NCI-H1436 (cell line): ENCODE measurements around the gene SLMAP.

ENCODE experiments used
- DNase-seq: peaks from one replicate; lab custom pipeline; 2025; lab: John Stamatoyannopoulos, UW

Gene SLMAP

DNA sequence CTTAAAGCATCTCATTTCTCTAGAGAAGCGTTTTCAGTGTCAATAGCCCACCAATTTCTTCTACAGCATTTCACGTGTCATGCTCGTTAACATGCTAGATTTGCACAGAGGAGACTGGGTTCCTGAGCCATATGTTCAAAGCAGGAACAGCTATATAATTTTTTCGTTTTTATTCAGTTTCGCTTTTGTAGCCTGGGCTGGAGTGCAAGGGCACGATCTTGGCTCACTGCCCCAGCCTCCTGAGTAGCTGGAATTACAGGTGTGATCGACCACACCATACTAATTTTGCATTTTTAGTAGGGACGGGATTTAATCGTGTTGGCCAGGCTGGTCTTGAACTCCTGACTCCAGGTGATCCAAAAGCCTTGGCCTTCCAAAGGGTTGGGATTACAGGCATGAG is 6.6 kb upstream of the SLMAP start:
- DNase-seq: no peak

DNA sequence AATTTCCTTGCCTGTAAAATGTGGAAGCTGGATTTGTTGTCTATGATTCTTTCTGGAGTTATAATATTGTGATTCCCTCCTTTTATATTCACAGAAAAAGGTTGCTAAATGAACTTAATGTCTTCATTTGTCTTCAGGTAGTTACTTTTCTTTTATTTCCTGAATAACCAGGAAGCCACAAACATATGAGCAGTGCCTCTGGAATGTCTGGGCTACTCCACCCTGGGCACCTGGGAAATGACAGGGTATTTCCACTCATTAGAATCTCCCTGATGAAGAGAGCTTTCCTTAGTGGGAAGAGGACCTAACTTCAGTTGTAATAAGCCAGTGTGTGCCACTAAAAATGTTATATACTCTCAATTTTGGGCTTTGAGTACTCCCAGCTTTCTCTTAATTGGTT is 3.8 kb upstream of the SLMAP start:
- no peak for DNase-seq

DNA sequence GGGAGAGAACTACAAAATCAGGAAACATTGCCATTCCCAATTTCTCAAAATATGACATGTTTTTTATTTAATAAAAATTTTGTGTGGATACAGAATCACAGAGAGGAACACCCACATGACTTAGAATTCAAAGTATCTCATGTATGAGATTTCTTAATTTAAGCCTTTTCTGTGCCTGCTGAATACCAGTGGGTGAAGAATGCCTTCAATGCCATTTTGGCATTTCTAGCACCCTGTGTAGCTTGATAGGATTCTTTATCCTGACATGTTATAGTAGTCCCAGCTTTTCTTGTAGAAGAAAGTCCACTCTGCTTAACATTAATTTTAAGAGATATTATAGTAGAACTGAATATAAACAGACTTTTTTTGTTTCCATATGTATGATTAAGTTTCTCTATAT is 3.1 kb upstream of the SLMAP start:
- DNase-seq: no peak

DNA sequence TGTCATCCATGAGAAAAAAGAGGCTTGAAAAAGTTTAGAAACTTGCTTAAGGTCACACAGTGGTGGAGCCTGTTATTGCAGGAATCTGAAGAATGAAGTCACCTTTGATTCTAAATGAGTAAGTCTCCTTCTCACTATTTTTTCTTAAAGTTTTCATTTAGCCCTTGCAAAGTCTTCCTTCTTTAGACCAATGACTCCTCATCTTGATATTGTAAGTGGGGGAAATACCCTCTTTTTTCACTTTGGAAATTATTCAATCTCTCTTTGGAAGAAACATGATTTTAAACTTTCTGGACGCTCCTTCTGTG is 787 bp upstream of the SLMAP start:
- no peak for DNase-seq

DNA sequence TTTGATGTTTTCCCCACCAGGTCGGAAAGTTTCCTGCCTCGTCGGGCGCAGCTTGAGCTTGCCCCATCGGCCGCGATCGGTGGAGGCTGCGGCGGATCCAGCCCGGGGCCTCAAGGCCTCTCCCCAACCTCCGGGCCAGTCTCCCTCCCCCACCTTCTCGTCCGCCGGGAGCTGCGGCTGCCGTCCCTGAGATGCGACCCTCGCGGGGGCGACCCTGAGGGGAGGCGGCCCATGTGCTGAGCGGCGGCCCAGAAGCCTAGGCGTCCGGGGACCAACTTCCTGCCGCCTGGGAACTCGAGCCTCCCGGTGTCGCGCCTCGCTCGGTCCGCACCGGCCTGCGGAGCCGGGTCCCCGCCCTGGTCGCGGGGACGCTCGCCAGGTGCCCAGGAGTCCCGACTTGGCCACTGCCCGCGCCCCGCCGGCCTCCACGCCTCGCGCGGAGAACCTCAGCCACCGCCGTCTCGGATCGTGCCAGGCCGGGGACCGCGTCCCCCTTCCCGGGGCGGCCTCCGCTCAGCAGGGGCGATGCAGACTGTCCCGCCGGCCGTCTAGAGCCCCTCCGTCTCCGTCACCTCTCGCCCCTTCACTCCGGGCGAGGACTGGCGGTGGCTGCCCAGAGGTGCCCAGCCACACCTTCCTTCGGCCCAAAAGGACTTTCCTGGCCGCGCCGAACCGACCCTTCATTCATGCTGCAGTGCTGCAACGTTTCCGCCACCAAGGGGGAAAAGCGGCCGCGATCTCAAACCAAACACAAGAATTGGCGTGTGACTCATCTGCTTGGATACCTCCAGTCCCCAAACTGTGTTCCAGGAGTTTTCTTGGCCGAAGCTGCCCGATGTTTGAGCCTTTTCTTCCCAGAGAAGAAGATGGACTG is 656 bp downstream of the SLMAP start:
- DNase-seq: no peak

DNA sequence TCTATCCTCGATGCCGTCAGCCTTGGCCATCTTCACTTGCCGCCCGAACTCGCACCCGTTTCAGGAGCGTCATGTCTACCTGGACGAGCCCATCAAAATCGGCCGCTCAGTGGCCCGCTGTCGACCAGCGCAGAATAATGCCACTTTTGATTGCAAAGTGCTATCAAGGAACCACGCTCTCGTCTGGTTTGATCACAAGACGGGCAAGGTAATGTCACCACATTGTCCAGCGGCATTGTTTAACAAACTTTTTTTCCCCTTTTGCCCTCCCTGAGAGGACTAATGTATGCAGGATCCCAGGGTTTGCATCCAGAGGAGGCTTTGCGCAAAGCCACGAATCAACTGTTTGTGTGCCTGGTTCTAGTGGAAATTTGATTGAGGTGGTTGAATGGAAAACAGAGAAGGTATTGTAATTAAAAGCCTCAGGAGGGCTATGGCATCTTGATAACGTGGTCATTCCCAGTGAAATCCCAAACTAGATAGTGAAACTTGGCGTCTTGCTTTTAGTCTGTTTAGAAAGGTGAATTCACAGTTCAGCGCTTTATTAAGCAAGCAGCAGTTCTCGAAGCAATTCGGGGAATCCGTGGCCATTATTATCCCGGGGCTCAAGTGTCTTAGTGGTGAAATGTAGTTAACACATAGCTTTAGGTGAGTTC is 1.7 kb downstream of the SLMAP start:
- DNase-seq: no peak

DNA sequence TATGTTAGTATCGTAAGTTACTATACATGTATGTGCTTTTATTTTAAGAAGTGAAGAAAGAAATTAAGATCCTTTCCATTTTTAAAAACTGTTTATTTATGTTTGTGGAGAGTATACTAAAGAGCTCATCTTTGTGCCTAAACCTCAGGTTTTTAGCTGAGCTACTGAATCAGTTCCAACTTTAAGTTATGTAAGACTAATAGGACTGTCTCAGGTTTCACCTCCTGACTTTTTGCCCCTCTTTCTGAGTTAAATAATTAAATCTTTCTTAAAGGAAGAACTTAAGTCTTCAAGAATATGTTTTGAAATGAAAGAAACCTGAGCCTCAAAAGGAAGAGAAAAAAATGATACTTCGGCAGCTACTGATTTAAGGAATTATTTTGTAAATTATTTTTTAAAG is 2.6 kb downstream of the SLMAP start:
- no peak for DNase-seq

DNA sequence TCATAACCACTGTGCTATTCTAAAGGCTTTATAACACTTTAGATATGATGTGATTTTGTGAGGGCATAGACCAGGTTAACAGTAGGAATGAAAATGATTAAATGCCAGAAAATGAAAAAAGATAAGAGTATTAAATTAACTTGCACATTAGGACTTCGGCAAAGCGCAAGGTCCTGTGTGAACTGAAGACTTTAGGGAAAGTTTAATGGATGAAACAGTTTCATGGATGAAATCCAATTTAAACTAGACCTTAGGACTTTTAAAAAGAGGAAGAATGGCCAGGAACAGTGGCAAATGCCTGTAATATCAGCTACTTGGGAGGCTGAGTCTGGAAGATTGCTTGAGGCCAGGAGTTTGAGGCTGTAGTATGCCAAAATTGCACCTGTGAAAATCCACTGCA is 8.7 kb downstream of the SLMAP start:
- no peak for DNase-seq

DNA sequence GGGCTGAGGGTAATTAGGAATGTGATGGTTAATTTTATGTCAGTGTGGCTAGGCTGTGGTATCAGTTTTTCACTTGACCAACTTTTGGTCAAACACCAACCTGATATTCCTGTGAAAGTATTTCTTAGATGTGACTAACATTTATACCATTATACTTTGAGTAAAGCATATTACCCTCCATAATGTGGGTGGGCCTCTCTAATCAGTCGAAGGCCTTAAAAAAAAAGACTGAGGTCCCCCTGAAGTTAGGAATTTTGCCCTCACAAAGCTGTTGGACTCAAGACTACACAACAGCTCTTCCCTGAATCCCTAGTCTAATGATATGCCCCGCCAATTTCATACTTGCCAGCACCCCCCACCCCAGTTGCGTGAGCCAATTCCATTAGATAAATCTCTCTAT is 12.5 kb downstream of the SLMAP start:
- no peak for DNase-seq

DNA sequence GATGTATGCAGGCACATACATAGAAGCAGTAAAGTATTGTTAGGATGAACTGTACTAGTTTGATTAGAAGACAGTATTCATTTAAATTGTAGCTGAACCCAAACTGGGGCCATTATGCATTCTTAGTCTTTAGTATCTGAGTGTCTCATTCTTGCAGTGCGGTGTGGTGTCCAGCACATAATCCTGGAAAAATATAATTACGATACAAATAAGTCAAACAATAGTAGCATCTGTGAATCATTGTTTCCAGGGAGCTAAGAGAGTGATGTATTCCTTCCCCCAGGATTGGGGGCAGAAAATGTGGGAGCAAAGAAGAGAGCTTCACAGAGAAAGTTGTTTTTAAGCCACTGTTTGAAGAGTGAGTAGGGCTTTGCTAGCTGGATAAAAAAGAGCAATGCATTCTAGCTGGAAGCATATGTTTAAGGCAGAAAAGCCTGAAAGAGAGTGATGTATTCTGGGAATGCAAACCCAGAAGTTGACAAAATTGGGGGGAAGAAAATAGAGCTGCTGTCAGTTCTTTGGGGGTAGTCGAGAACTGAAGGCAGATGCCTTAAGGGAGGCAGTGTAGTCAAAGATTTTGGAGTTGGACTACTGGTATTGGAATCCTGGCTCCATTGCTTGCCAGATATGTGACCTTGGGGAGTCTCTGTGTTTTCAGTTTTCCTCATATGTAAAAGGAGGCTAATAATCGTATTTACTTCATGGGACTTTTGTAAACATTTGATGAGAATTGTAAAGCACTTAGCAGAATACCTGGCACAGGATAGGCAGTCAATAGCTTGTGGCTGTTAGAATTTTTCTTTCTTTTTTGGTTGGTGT is 14.1 kb downstream of the SLMAP start:
- no peak for DNase-seq

DNA sequence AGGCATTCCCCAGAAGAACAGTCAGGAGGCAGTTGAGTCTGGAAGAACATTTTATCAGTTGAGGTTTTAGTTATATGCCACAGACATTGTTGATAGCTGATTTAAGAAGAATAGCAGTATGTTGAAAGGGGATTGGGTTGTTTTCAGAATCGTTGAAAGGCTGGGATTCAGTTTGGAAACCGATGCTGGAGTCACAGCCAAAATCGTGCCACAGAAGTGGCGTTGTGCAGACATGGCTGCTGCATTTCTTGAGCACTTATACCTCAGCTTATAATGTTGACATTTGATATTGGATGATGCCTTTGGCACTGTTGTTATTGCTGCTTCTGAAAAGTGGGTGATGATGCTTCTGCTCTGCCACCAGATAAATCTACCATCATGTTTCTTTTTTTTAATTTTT is 16.1 kb downstream of the SLMAP start:
- DNase-seq: no peak

DNA sequence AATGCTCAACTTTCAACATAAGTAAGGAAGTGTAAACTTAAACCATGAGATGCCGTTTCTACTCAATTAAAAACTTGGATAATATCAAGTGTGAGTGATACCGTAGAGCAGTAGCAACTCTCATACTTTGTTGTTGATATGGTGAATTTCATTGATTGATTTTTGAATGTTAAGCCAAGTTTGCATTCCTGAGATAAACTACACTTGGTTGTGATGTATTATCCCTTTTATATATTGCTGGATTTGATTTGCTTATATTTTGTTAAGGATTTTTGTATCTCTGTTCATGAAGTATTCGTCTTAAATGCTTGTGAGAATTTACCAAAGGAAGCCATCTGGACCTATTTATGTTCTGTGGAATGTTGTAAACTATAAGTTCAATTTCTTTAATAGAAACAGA is 21.7 kb downstream of the SLMAP start:
- no peak for DNase-seq

DNA sequence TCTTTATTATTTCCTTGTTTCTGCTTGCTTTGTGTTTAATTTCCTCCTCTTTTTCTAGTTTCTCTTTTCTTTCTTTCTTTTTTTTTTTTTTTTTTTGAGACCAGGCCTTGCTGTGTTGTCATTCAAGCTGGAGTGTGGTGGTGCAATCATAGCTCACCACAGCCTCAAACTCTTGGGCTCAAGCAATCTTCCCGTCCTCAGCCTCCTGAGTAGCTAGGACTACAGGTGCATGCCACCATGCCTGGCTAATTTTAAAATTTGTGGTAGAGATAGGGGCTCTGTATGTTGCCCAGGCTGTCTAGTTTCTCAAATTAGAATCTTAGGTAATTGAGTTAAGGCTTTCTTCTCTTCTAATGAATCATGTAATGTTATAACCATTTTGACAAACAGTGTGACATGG is 22.4 kb downstream of the SLMAP start:
- no peak for DNase-seq

DNA sequence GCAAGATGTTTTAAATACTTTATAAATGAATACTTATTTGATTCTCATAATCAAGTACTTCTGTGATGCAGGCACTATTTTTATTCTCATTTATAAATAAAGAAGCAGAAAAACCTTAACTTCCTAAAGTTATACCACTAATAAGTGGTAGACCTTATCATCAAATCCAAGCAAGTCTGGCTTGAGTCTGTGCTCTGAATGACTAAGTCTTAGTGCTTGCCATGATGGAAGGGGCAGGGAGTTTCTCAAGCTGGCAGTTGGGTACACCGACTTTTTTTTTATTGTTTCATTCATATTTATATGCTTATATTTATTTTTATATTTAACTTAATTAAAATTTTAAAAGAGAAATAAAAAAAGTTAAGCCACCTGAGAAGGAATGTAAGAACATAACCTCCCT is 23.6 kb downstream of the SLMAP start:
- DNase-seq: no peak

DNA sequence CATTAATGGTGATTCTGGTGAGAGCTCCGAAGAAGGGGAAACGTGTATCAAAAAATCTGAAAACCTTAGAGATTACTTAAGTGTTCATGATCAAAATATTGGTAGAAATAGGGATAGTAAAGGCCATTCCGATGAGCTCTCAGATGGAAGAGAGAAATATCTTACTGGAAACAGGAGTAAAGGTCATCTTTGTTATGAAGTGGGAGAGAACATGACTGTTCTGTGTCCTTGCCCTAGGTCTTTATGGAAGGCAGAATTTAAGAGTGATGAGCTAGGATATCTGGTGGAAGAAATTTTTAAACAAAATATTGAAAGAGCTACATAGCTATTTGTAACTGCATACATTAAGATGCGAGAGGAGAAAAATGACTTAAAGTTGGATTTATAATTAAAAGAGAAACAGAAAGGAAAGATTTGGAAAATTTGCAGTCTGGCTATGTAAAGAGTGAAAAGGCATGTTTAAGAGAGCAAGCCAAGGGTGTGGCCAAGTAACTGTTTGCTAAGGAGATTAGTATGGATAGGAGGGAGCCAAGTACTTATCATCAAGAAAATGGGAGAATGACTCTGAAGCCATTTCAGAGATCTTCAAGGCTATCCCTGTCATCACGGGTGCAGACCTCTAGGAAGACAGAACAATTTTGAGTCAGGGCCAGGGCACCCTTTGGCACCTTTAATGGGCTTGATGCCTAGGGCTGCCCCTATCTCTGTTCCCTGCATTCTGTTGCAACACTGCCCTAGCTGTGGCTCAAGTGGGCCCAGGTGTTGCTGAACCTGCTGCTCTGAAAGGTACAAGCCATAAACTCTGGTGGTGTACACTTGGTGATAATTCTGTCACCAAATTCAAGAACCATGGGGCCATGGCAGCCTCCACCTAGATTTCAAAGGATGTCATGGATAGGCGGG is 27.3 kb downstream of the SLMAP start:
- DNase-seq: no peak

DNA sequence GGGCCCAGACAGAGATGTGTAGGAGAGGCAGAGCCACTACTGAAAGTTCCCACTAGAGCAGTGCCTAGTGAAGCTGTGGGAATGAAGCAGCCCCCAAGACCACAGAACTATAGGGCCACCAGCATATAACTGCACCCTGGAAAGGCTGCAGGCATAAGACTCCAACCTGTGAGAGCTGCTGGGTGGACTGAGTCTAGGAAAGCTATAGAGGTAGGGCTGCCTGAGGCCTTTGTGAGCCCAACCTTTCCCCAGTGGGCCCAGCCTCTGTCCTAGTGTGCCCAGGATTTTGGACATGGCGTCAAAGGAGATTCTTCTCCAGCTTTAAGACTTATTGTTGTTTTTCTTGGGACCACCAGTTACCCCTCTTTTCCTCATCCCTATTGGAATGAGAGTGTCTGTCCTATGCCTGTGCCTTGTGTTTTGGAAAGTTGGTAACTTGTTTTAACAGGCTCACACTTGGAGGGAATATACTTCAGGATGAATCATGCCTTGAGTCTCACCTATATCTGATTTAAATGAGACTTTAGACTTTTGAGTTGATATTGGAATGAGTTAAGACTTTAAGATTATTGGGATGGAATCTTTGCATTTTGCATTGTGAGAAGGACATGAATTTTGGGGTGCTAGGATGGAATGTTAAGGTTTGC is 28.1 kb downstream of the SLMAP start:
- DNase-seq: no peak

DNA sequence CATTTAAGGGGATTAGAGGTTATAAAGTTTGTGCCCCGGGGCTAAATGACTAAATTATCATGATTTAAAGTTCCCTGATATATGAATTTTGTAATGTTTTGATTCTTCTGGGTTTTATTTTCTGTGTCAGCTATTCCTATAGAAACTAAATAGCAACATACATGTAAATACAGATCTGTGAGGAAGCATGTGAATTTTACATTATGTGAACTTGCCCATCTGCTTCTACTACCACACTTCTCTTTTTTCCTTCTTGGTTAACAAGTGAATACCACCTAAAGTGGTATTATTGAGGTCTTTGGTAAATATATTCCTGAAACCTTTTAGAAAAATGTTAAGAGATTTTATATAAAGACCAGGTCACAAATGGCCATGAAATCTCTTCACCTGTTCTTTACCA is 29.3 kb downstream of the SLMAP start:
- DNase-seq: no peak

DNA sequence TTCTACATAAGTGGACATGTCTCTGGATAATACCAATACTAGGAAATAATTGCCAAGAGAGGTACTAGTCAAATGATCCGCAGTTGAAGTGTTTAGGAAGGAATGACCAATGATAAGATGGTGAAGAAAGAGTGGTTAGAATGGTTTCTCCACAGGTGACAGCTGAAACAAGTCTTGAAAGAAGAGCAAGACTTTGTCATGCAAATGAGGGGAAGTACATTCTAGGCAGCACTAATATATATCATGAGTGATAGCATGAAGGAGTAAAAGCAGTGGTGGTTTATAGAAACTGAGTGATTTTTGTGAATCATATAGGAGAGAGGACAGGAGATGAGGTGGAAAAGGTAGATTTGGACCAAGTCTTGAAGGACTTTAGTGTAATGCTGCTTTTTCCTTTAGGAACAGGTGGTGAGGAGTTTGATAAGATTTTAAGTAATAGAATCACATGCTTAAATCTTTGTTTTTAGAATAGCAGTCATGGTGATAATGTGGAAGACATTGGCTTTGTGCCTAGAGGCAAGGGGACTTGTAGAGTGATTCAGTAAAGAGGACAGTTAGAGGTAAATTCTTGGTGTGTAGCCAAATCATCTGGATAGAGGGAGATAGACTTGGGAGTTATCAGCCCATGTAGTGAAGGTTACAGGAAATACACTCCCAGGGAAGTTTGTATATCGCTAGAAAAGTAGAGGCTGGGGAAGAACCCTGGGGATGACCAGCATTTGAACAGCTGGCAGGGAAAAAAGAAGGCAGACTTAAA is 31.9 kb downstream of the SLMAP start:
- no peak for DNase-seq

DNA sequence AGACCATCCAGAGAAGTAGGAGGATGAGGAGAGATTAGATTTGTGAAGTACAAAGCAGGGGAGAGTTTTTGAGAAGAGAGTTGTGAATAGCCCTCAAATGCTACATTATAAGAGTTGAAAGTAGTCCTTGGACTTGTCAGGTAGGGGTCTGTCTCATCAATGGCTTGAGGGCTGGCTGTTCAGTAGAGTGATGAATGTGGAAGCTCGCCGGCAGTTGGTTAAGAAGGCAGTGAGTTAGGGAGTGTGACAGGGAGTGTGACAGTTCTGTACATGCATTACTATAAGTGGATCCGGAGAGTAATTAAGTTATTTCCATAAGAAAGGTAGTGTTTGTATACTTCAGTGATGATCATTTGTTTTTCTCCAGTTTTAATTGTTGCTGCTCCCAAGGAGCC is 32.5 kb downstream of the SLMAP start:
- no peak for DNase-seq

DNA sequence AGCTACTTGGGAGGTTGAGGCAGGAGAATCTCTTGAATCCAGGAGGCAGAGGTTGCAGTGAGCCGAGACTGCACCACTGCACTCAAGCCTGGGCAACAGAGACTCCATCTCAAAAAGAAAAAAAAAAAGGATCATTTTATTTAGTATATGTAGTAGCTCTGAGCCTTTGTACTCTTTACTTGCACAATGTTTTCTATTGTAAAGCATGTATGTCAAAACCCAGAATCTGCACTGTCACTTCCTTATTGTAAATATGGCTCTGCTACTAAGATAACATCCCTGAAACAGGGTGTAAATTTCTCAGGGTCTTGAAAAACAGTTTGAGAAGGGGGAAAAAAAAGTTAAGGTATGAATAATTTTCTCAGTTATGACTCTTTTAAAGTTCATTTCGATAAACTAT is 35.1 kb downstream of the SLMAP start:
- no peak for DNase-seq

DNA sequence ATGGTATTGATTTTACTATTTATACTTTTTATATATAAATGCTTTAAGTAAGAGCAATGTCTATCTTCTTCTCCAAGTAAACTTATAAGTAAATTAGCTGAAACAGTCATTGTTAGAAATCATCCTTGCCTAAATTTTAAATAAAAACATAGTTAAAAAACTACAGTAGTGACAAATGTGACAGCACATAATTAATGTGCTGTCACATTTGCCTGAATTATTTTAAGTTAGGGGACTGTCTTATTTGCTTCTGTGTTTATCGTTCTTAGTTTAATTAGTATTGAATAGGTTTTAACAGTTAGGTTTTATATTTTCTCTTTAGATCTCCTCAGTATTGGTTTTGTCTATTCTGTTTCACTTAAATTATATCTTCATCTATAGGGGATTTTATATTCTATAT is 36.1 kb downstream of the SLMAP start:
- DNase-seq: no peak
